H9 (cell line): ENCODE measurements around the gene ELAVL1. TPM values are rescaled to one million over a fixed set of nuclear protein-coding genes. Genes with fewer than 3 reads are reported as not detected.

Source experiments
- DNase-seq: peaks from one replicate; pipeline ENCODE4 v3.0.0-alpha.2; 2017
- H2AFZ ChIP-seq: one replicate; pipeline ENCODE4 v1.6.1; 2013; ENCODE audit warnings: mild to moderate bottlenecking, low read length, control low read depth, moderate library complexity
- H2AK5ac ChIP-seq: 2 replicates; pipeline ENCODE4 v1.6.1; 2013; ENCODE audit warnings: low read length, control low read depth, mixed read lengths; ENCODE audit not compliant: insufficient read length
- H2BK120ac ChIP-seq: one replicate; pipeline ENCODE4 v1.6.1; 2013; ENCODE audit warnings: low read depth, mild to moderate bottlenecking, low read length, control low read depth, inconsistent platforms; ENCODE audit not compliant: poor library complexity, severe bottlenecking
- H2BK12ac ChIP-seq: 2 replicates; pipeline ENCODE4 v1.6.1; 2013; ENCODE audit warnings: low read length, control low read depth, mixed read lengths, low read depth; ENCODE audit not compliant: insufficient read length
- H2BK15ac ChIP-seq: 2 replicates; pipeline ENCODE4 v1.6.1; 2013; ENCODE audit warnings: low read depth, low read length, control low read depth
- H2BK20ac ChIP-seq: one replicate; pipeline ENCODE4 v1.6.1; 2013; ENCODE audit warnings: low read depth, mild to moderate bottlenecking, low read length, control low read depth, inconsistent platforms; ENCODE audit not compliant: poor library complexity, severe bottlenecking
- H2BK5ac ChIP-seq: 2 replicates; pipeline ENCODE4 v1.6.1; 2013; ENCODE audit warnings: low read length, control low read depth, mixed read lengths; ENCODE audit not compliant: insufficient read length
- H3K14ac ChIP-seq: 2 replicates; pipeline ENCODE4 v1.6.1; 2013; ENCODE audit warnings: low read length, control low read depth; ENCODE audit not compliant: insufficient read depth
- H3K18ac ChIP-seq: 2 replicates; pipeline ENCODE4 v1.6.1; 2013; ENCODE audit warnings: low read depth, mild to moderate bottlenecking, mixed read lengths, low read length, control low read depth; ENCODE audit not compliant: insufficient read length
- H3K23ac ChIP-seq: 2 replicates; pipeline ENCODE4 v1.6.1; 2013; ENCODE audit warnings: low read length, control low read depth, mixed read lengths, low read depth; ENCODE audit not compliant: insufficient read length
- H3K23me2 ChIP-seq: 2 replicates; pipeline ENCODE4 v1.6.1; 2013; ENCODE audit warnings: low read depth, mild to moderate bottlenecking, mixed read lengths, low read length, control low read depth; ENCODE audit not compliant: insufficient read length, poor library complexity, severe bottlenecking
- H3K27ac ChIP-seq: 2 replicates; pipeline ENCODE4 v1.5.1; 2013; ENCODE audit warnings: low read length, control low read depth, mixed read lengths, low read depth; ENCODE audit not compliant: insufficient read length
- H3K27me3 ChIP-seq: 2 replicates; pipeline ENCODE4 v1.6.1; 2013; ENCODE audit warnings: low read length, control low read depth, inconsistent platforms; ENCODE audit not compliant: insufficient read depth
- H3K4ac ChIP-seq: 2 replicates; pipeline ENCODE4 v1.6.1; 2013; ENCODE audit warnings: low read depth, mild to moderate bottlenecking, control low read depth, inconsistent platforms, low read length, moderate library complexity
- H3K4me1 ChIP-seq: 2 replicates; pipeline ENCODE4 v1.6.1; 2013; ENCODE audit warnings: low read length, control low read depth, inconsistent platforms; ENCODE audit not compliant: insufficient read depth
- H3K4me2 ChIP-seq: 2 replicates; pipeline ENCODE4 v1.6.1; 2013; ENCODE audit warnings: low read length, control low read depth, mixed read lengths; ENCODE audit not compliant: insufficient read length, insufficient read depth
- H3K56ac ChIP-seq: 2 replicates; pipeline ENCODE4 v1.6.1; 2013; ENCODE audit warnings: low read depth, mild to moderate bottlenecking, mixed read lengths, low read length, control low read depth; ENCODE audit not compliant: insufficient read length
- H3K79me1 ChIP-seq: 2 replicates; pipeline ENCODE4 v1.6.1; 2013; ENCODE audit warnings: low read depth, mild to moderate bottlenecking, moderate library complexity, low read length, control low read depth, inconsistent platforms; ENCODE audit not compliant: insufficient read depth, poor library complexity, severe bottlenecking
- H3K79me2 ChIP-seq: 2 replicates; pipeline ENCODE4 v1.6.1; 2013; ENCODE audit warnings: low read length, control low read depth, inconsistent platforms; ENCODE audit not compliant: insufficient read depth
- H3K9ac ChIP-seq: 2 replicates; pipeline ENCODE4 v1.6.1; 2013; ENCODE audit warnings: low read length, control low read depth, mixed read lengths; ENCODE audit not compliant: insufficient read length; ENCODE audit errors: extremely low read depth
- H3K9me3 ChIP-seq: one replicate; pipeline ENCODE4 v1.6.1; 2013; ENCODE audit warnings: low read depth, low read length, inconsistent platforms; ENCODE audit not compliant: control insufficient read depth
- H3T11ph ChIP-seq: one replicate; pipeline ENCODE4 v1.6.1; 2013; ENCODE audit warnings: mild to moderate bottlenecking, low read length, control low read depth, inconsistent platforms
- H4K20me1 ChIP-seq: one replicate; pipeline ENCODE4 v1.6.1; 2013; ENCODE audit not compliant: control insufficient read depth, insufficient read length, insufficient read depth
- H4K5ac ChIP-seq: 2 replicates; pipeline ENCODE4 v1.6.1; 2013; ENCODE audit warnings: low read depth, mild to moderate bottlenecking, mixed read lengths, low read length, control low read depth; ENCODE audit not compliant: insufficient read length
- H4K8ac ChIP-seq: replicated peaks from 2 replicates; pipeline ENCODE4 v1.6.1; 2013; ENCODE audit warnings: low read length, control low read depth, mixed read lengths, low read depth; ENCODE audit not compliant: insufficient read length
- H4K91ac ChIP-seq: 2 replicates; pipeline ENCODE4 v1.6.1; 2013; ENCODE audit warnings: low read depth, mild to moderate bottlenecking, moderate library complexity, mixed read lengths, low read length, control low read depth; ENCODE audit not compliant: insufficient read length
- H3K27ac Mint-ChIP-seq, 3 experiments: 2 replicates in 2 of 3; 3 replicates in 1 of 3; pipeline ENCODE4 v1.8.0; 2020 to 2021; ENCODE audit warnings: mixed read lengths in 3 of 3, mild to moderate bottlenecking in 1 of 3, moderate library complexity in 1 of 3
- H3K27me3 Mint-ChIP-seq: 2 replicates; pipeline ENCODE4 v1.8.0; 2021; ENCODE audit warnings: low read depth, mild to moderate bottlenecking, moderate library complexity, mixed read lengths
- H3K36me3 Mint-ChIP-seq, 3 experiments: 2 replicates in 2 of 3; 3 replicates in 1 of 3; pipeline ENCODE4 v1.8.0; 2020 to 2021; ENCODE audit warnings: low read depth in 3 of 3, mixed read lengths in 3 of 3; ENCODE audit not compliant: insufficient read depth in 1 of 3
- H3K4me1 Mint-ChIP-seq, 2 experiments: 2 replicates each; pipeline ENCODE4 v1.8.0; 2020; ENCODE audit warnings: mixed read lengths in 2 of 2
- H3K4me3 Mint-ChIP-seq, 2 experiments: 2 replicates in 1 of 2; 3 replicates in 1 of 2; pipeline ENCODE4 v1.8.0; 2020 to 2021; ENCODE audit warnings: mild to moderate bottlenecking in 2 of 2, mixed read lengths in 2 of 2, moderate library complexity in 1 of 2
- H3K9me3 Mint-ChIP-seq, 2 experiments: 2 replicates in 1 of 2; 3 replicates in 1 of 2; pipeline ENCODE4 v1.8.0; 2020; ENCODE audit warnings: mild to moderate bottlenecking in 2 of 2, mixed read lengths in 2 of 2, moderate library complexity in 1 of 2
- CTCF ChIP-seq: fragments of 200-600 bp; sonication (generic); conservative IDR thresholded peaks from 3 replicates; pipeline ENCODE4 v1.8.0; 2021; ENCODE audit warnings: antibody characterized with exemption, mild to moderate bottlenecking
- WGBS: extraction: QIAGEN DNeasy Blood & Tissue Kit; methylation state at CpG from one replicate; pipeline ENCODE4 v1.1.7; 2013; ENCODE audit warnings: missing lambda C conversion rate, low lambda C conversion rate, mixed read lengths; ENCODE audit not compliant: insufficient read length; ENCODE audit errors: extremely low coverage; 5-methylcytosine and 5-hydroxymethylcytosine counted together
- total RNA-seq: library from RNA; stranded (reverse); gene quantifications from 2 replicates; pipeline ENCODE4 v1.2.1, GENCODE V29; 2021

Gene ELAVL1
- total RNA-seq, 1 experiment from 2014 or later = 149 TPM

- no peak overlapping the region for H3K18ac ChIP-seq
These were observed 33.6 kb downstream of the ELAVL1 start for GRCh38 chr19:7971553-7972520.

More at GRCh38 chr19:7971553-7972520, 33.6 kb downstream of the ELAVL1 start:
- no peaks in the 10 kb centered on the region for H3K79me2 ChIP-seq
- no peak for TF ChIP-seq CTCF
- H3K79me1 ChIP-seq = no peaks in the 10 kb centered on the region
- no peak overlapping the region for H3K23ac ChIP-seq
- H3K27me3 ChIP-seq = no peaks in the 10 kb centered on the region
- no peak overlapping the region for H2BK15ac ChIP-seq
- H3K27ac ChIP-seq = no peak overlapping the region
- H3K56ac ChIP-seq = no peak overlapping the region
- H4K91ac ChIP-seq = no peak overlapping the region
- no peak overlapping the region for H4K5ac ChIP-seq
- no peak overlapping the region for H3K4ac ChIP-seq
- H3T11ph ChIP-seq = no peak overlapping the region
- no peak overlapping the region for H4K8ac ChIP-seq
- H2AK5ac ChIP-seq = no peak overlapping the region
- no peaks in the 10 kb centered on the region for H3K4me1 ChIP-seq
- H3K23me2 ChIP-seq = no peaks in the 10 kb centered on the region
- H3K9me3 ChIP-seq = no peaks in the 10 kb centered on the region
- WGBS = no CpG with 5 or more reads among the region's 35 CpGs
- no peak overlapping the region for H2BK5ac ChIP-seq
- Mint-ChIP-seq H3K27ac (peak overlapping the region in 2 of 3 experiments; percentile 55 to 90; a peak in 3 of 7 replicates), H3K36me3 (peaks cover 31 to 76% (median 60%) of the 10 kb centered on the region in 3 experiments), H3K27me3 (no peaks in the 10 kb centered on the region), H3K9me3 (no peaks in the 10 kb centered on the region), H3K4me3 (no peak overlapping the region), H3K4me1 (peaks cover 17 to 23% of the 10 kb centered on the region in 2 experiments)
- H2BK120ac ChIP-seq = no peak overlapping the region
- no peak for DNase-seq
- no peak overlapping the region for H3K14ac ChIP-seq
- no peak overlapping the region for H3K4me2 ChIP-seq
- no peaks in the 10 kb centered on the region for H4K20me1 ChIP-seq
- no peak overlapping the region for H2BK12ac ChIP-seq
- H2BK20ac ChIP-seq = no peak overlapping the region
- H3K9ac ChIP-seq = no peak overlapping the region
- no peak overlapping the region for H2AFZ ChIP-seq
